Measurements from ENCODE around the gene WWP2. TPM values are rescaled to one million over a fixed set of nuclear protein-coding genes. Genes with fewer than 3 reads are reported as not detected.
"Not testable (repeated sequence)": the region's sequence is repeated elsewhere in the genome, so short reads cannot be mapped to it uniquely, and the experiment has no call there.

The WWP2 gene
- total RNA-seq = 68.6 TPM

DNA sequence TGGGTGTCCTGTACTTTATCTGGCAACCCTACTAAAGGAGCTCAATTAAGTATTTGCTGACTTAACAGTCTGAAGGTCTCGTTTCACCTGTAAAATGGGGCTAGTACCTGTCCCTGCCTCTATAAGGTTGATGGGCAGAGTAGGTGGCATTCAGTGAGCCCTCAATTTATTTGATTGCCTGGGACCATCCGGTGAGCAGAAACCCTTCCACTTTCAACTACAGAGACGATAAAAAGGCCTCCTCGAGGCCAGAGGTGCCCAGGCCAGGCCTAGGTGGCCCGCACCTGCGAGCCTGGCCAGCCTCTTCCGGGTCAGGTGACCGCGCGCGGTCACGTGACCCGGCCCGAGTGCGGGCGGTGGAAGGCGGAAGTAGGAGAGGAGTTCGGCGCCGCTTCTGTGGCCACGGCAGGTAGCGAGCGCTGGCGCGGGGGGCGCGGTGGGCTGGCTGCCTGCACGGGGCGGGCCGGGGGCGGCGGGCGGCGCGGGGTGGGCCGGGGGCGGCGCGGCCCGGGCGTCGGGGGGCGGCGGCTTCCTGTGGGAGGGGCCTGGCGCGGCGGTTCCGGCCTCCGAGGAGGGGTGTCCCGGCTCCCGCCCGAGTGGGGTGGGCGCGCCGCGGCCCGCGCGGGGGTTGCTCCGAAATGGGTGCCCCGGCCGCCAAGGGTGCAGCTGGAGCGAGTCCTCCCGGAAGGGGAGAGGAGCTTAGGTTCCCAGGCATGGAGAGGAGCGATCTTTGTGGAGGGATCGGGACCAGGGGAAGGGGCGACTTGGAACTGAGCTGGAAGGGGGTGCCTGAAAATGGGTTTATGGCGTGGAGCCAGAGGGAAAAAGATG, at the start of gene WWP2:
Gene WWP2, plus strand, starts transcription at position 350 of the 831 bp plus-strand sequence. CDS start 24,679 bp downstream, outside the sequence.
- peak; percentile 75 for DNase-seq (ENCODE audit: low spot score)

DNA sequence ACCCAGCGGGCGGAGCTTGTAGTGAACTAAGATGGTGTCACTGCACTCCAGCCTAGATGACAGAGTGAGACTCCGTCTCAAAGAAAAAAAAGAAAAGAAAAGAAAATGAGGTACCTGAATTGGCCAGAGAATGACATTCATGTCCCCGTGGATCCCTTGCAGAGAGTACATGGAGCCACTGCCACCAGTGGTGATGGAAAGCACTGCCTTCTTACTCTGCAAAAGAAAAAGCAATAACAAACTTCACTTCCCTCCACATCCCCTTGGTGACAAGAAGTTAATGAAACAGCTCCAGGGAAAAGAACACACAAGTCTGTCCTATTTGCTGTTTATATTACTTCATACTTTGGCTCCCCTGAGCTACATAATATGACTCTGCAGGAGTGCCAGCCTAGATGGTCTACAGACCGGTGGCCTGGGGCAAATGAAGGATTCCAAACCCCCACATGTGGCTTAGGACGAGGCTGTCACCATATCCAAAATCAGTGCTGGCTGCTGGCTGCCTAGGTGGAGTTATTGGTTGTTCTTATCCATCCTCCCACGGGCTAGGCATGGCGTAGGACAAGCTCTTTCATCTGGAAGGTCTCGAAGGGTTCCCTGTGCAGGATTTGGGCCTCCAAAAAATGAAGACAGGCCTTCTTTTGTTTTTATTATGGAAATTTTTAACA, 49.1 kb upstream of the WWP2 start:
- DNase-seq (ENCODE audit: low spot score) = no peak

DNA sequence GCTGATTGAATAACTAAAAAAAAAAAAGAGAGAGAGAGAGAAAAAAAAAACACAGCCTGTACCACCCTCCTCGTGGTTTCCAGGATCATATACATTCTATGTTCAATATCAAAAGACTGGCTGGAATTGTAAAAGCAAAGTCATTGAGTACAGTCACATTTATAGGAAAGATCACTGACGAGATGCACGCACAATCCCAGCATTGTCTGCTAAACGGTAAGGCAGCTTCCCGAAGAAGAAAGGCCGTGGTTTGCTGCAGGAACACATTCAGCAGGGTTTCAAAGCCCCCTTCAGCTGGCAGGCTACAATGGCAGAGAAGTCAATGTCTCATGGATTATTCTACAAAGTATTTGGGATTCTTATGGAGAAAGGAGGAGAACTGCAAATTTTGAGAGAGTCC, 45.1 kb upstream of the WWP2 start:
- no peak for DNase-seq (ENCODE audit: low spot score)

- no peak for DNase-seq (ENCODE audit: low spot score)
Observed at GRCh38 chr16:69718111-69718764, 43.9 kb upstream of the WWP2 start.

- DNase-seq (ENCODE audit: low spot score) = no peak
Observed at GRCh38 chr16:69720822-69721430, 41.2 kb upstream of the WWP2 start.

GRCh38 chr16:69721441-69721957, 40.6 kb upstream of the WWP2 start:
- peak; percentile 34 for DNase-seq (ENCODE audit: low spot score)

DNA sequence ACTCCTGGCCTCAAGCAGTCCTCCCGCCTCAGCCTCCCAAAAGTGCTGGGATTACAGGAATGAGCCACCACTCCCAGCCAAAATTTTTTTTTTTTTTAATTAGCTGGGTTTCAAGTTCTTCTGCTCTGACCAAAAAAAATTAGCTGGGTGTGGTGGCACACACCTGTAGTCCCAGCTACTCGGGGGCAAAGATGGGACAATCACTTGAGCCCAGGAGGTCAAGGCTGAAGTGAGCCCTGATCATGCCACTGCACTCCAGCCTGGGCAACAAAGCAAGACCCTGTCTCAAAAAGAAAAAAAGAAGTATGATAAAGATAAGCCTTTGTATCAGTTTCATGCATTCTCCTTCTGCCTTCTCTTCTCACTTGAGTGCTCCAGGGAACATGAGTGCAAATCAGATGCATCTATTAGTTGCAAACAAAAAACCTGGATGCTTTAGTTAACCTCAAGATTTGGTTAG, 37.7 kb upstream of the WWP2 start:
- no peak for DNase-seq (ENCODE audit: low spot score)

- DNase-seq (ENCODE audit: low spot score) = no peak
Observed at GRCh38 chr16:69724981-69725479, 37.1 kb upstream of the WWP2 start.

GRCh38 chr16:69725480-69726312, 36.4 kb upstream of the WWP2 start:
- DNase-seq (ENCODE audit: low spot score) = no peak

- peak; percentile 96 for DNase-seq (ENCODE audit: low spot score)
Observed at GRCh38 chr16:69726313-69727060, 35.6 kb upstream of the WWP2 start, which contains the start of gene NQO1. Gene NQO1, minus strand, starts transcription at chr16:69726560. Its CDS starts 121 bp downstream, at chr16:69726439.

DNA sequence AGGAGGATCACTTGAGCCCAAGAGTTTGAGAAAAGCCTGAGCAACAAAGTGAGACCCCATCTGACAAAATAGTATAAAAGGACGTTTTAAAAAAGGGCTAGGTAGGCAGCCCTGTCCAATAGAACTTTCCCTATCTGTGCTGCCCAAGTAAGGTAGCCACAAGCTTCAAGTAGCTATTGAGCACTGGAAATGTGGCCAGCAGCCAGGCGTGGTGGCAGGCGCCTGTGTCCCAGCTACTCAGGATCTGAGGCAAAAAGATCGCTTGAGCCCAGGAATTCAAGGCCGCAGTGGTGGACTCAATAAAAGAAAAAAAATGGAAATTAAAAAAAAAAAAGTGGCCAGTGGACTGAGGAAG, 34.2 kb upstream of the WWP2 start:
- DNase-seq (ENCODE audit: low spot score) = peak; percentile 27

DNA sequence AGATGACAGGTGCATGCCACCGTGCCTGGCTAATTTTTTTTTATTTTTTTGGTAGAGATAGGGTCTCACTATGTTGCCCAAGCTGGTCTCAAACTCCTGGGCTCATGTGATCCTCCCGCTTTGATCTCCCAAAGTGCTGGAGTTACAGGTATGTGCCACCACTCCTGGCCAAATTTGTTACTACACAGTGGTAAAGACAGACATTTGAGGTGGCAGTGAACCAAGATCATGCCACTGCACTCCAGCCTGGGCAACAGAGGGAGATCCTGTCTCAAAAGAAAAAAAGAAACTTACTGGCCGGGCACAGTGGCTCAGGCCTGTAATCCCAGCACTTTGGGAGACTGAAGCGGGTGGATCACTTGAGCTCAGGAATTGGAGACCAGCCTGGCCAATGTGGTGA, 33.1 kb upstream of the WWP2 start:
- DNase-seq (ENCODE audit: low spot score) = not testable (repeated sequence)

DNA sequence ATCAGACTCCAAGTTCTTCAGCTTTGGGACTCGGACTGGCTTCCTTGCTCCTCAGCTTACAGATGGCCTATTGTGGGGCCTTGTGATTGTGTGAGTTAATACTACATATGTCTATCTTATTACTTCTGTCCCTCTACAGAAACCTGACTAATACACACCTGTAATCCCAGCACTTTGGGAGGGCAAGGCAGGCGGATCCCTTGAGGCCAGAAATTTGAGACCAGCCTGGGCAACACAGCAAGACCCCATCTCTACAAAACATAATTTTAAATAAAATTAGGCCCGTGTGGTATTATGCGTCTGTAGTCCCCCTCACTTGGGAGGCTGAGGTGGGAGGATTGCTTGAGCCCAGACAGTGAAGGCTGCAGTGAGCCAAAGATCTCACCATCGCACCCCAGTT, 30.9 kb upstream of the WWP2 start:
- DNase-seq (ENCODE audit: low spot score) = not testable (repeated sequence)

DNA sequence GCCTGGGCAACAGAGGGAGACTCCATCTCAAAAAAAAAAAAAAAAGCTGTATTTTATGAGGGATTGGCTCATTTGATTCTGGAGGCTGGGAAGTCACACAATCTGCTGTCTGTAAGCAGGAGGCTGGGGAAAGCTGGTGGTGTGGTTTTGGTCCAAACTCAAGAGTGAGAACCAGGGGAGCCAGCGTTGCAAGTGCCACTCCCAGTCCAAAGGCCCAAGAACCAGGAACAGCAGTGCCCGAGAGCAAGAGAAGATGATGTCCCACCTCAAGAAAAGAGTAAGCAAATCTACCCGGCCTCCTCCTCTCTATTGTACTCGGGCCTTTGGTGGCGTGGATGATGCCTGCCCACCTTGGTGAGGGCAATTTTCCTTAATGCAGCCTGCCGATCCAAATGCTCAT, 30.0 kb upstream of the WWP2 start:
- no peak for DNase-seq (ENCODE audit: low spot score)

- no peak for DNase-seq (ENCODE audit: low spot score)
Observed at GRCh38 chr16:69741519-69741918, 20.6 kb upstream of the WWP2 start.

- DNase-seq (ENCODE audit: low spot score) = peak; percentile 84
Observed at GRCh38 chr16:69741951-69742904, 19.9 kb upstream of the WWP2 start.

DNA sequence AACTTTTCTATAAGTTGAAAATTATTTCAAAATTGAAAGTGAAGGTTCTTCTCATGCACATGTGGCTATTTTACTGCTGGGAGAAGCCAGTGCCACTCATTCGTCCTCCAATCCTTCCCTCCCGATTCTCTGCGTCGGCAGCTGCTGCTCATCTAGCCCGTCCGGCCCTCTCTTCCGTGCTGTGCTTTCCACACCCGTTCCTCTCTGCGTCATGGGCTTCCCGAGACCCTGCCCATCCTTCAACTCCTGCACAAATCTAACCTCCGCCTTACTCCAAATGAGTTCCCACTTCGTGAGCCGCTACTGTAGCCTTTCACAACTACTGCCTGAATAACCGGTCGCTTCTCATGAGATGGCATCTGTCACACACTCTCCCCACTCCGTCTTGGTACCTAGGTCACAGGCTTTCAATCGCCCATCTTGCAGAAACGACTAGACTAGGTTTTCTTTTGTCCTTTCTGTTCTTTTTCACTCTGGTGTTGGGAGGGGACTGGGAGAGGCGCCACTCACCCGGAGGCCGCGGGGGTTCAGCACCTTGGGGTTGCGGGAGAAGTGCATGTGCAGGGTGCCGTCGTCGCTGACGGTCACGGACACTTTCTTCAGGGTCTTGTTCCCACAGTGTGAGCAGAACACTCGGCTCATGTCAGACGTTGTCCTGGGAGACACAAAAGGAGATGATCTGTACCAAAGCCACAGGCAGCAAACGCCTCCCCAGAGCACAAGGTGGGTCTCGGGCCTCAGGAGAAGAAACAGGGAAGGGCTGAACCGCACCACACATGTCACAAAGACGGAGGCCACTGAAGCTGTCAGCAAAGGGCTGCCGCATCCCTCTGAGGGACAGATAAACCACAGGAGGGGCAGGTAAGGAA, 17.5 kb upstream of the WWP2 start:
- DNase-seq (ENCODE audit: low spot score) = no peak

GRCh38 chr16:69745232-69745612, 16.9 kb upstream of the WWP2 start:
- no peak for DNase-seq (ENCODE audit: low spot score)

All from mucosa of gallbladder (tissue), 1 donor.